Natural killer cell (primary cell): ENCODE data around the gene NRIP3. TPM values are rescaled to one million over a fixed set of nuclear protein-coding genes. Genes with fewer than 3 reads are reported as not detected.

Experiments used
- ATAC-seq, 3 donors: fragments of 150-1000 bp in 2 of 3; fragments of 200-7000 bp in 1 of 3; cut with Tn5 transposase; 1 replicate in 1 of 3; 2 replicates in 2 of 3; pipeline ENCODE4 v1.10.0; 2021; ENCODE audit warnings: mild to moderate bottlenecking in 2 of 3, moderate library complexity in 2 of 3
- DNase-seq, 2 donors: peaks; one replicate each; pipeline versions ENCODE4 v3.0.0 to v3.0.0-alpha.2; 2013 to 2021; ENCODE audit warnings: mixed read lengths in 1 of 2
- H3K27ac ChIP-seq: one replicate; pipeline ENCODE4 v1.5.1; 2013; ENCODE audit warnings: mild to moderate bottlenecking, low read length
- H3K27me3 ChIP-seq: one replicate; pipeline ENCODE4 v1.6.1; 2013; ENCODE audit warnings: low read length; ENCODE audit not compliant: control insufficient read depth, insufficient read depth
- H3K36me3 ChIP-seq: one replicate; pipeline ENCODE4 v1.6.1; 2013; ENCODE audit warnings: low read length; ENCODE audit not compliant: control insufficient read depth, insufficient read depth
- H3K4me1 ChIP-seq: one replicate; pipeline ENCODE4 v1.6.1; 2013; ENCODE audit warnings: low read length; ENCODE audit not compliant: control insufficient read depth, insufficient read depth
- H3K4me3 ChIP-seq: one replicate; pipeline ENCODE4 v1.5.1; 2013; ENCODE audit warnings: low read length
- H3K9me3 ChIP-seq: one replicate; pipeline ENCODE4 v1.6.1; 2013; ENCODE audit warnings: low read length; ENCODE audit not compliant: control insufficient read depth, insufficient read depth
- H3K27ac Mint-ChIP-seq, 2 donors: one replicate each; pipeline ENCODE4 v1.8.0; 2022; ENCODE audit warnings: mild to moderate bottlenecking in 2 of 2, mixed read lengths in 2 of 2, moderate library complexity in 1 of 2
- H3K27me3 Mint-ChIP-seq, 2 donors: one replicate each; pipeline ENCODE4 v1.8.0; 2022; ENCODE audit warnings: low read depth in 2 of 2, mixed read lengths in 2 of 2
- H3K36me3 Mint-ChIP-seq: one replicate; pipeline ENCODE4 v1.8.0; 2022; ENCODE audit warnings: mixed read lengths
- H3K4me1 Mint-ChIP-seq, 2 donors: one replicate each; pipeline ENCODE4 v1.8.0; 2022; ENCODE audit warnings: mixed read lengths in 2 of 2
- H3K4me3 Mint-ChIP-seq: one replicate; pipeline ENCODE4 v1.8.0; 2022; ENCODE audit warnings: mild to moderate bottlenecking, moderate library complexity, mixed read lengths
- H3K9me3 Mint-ChIP-seq, 2 donors: one replicate each; pipeline ENCODE4 v1.8.0; 2022; ENCODE audit warnings: mixed read lengths in 2 of 2
- CTCF ChIP-seq: fragments of 200-600 bp; IDR thresholded peaks from one replicate; pipeline ENCODE4 v1.8.0; 2022; ENCODE audit warnings: antibody characterized with exemption
- WGBS: methylation state at CpG from one replicate; pipeline ENCODE4 v1.1.7; 2013; ENCODE audit warnings: missing lambda C conversion rate; ENCODE audit not compliant: insufficient coverage; 5-methylcytosine and 5-hydroxymethylcytosine counted together
- intact Hi-C: fragments of 100-400 bp; cut with micrococcal nuclease; formaldehyde crosslinking; loops from one replicate; pipeline ENCODE4 v1.14.2; 2022
- total RNA-seq, 4 donors: library from RNA; stranded (reverse); fragments of 120-200 nt in 1 of 4; gene quantifications; one replicate each; pipeline versions ENCODE4 v1.2.3 to v1.2.4, GENCODE V29; 2013 to 2022

The NRIP3 gene
- total RNA-seq, 3 donors from 2014 or later (not counting 1 experiment from before 2014, with no cell fraction given), result 2.3 to 6.1 (median 4.6) TPM

- Histone ChIP-seq H3K4me1 (peaks cover 13% of the 10 kb centered on the region), H3K27ac (no peak overlapping the region), H3K27me3 (peaks cover 32% of the 10 kb centered on the region), H3K9me3 (no peaks in the 10 kb centered on the region), H3K4me3 (no peak overlapping the region), H3K36me3 (no peaks in the 10 kb centered on the region)
- H3K4me3 Mint-ChIP-seq, result peak overlapping the region; percentile 80
- intact Hi-C loops, result no loop called here
- WGBS, result 88% methylated on average over 4 of the region's 4 CpGs
- TF ChIP-seq CTCF, result no peak
- H3K4me1 Mint-ChIP-seq, result peaks cover 6 to 18% of the 10 kb centered on the region in 2 donors
- no peaks in the 10 kb centered on the region for H3K9me3 Mint-ChIP-seq
- H3K36me3 Mint-ChIP-seq, result no peaks in the 10 kb centered on the region
- H3K27ac Mint-ChIP-seq, result peak overlapping the region in 1 of 2 donors; percentile 62
- peaks cover 23 to 57% of the 10 kb centered on the region in 2 donors for H3K27me3 Mint-ChIP-seq
- DNase-seq (peak in 1 of 2 donors; percentile 12), ATAC-seq (no peak)
Measured at GRCh38 chr11:9005087-9005486, 1.3 kb upstream of the NRIP3 start.

GRCh38 chr11:9004183-9004926, 554 bp upstream of the NRIP3 start:
- Mint-ChIP-seq H3K27ac (peak overlapping the region in 1 of 2 donors; percentile 62), H3K9me3 (no peaks in the 10 kb centered on the region), H3K36me3 (no peaks in the 10 kb centered on the region), H3K4me3 (peak overlapping the region; percentile 80), H3K27me3 (peaks cover 25 to 53% of the 10 kb centered on the region in 2 donors), H3K4me1 (peaks cover 6 to 18% of the 10 kb centered on the region in 2 donors)
- H3K9me3 ChIP-seq, result no peaks in the 10 kb centered on the region
- peak overlapping the region; percentile 24 for H3K4me3 ChIP-seq
- no peak for TF ChIP-seq CTCF
- peaks cover 13% of the 10 kb centered on the region for H3K4me1 ChIP-seq
- peaks cover 32% of the 10 kb centered on the region for H3K27me3 ChIP-seq
- ATAC-seq, result no peak
- peak in 1 of 2 donors; percentile 43 for DNase-seq
- intact Hi-C loops, result loop anchor here (5.0 kb wide), 2 partner anchors 508 to 753 kb away; no protein-coding TSS in a partner anchor
- 9% methylated on average over 69 of the region's 69 CpGs for WGBS
- no peak overlapping the region for H3K27ac ChIP-seq
- no peaks in the 10 kb centered on the region for H3K36me3 ChIP-seq

- Mint-ChIP-seq H3K4me3 (peak overlapping the region; percentile 89), H3K27ac (peak overlapping the region in 1 of 2 donors; percentile 81), H3K4me1 (peaks cover 6 to 18% of the 10 kb centered on the region in 2 donors), H3K36me3 (no peaks in the 10 kb centered on the region), H3K9me3 (no peaks in the 10 kb centered on the region), H3K27me3 (peaks cover 30 to 48% of the 10 kb centered on the region in 2 donors)
- no peak overlapping the region for H3K27ac ChIP-seq
- no peaks in the 10 kb centered on the region for H3K36me3 ChIP-seq
- no peak for TF ChIP-seq CTCF
- 3% methylated on average over 6 of the region's 8 CpGs for WGBS
- peak overlapping the region; percentile 35 for H3K4me3 ChIP-seq
- no peaks in the 10 kb centered on the region for H3K9me3 ChIP-seq
- DNase-seq, result peak in 1 of 2 donors; percentile 32
- intact Hi-C loops, result loop anchor here (2.0 to 5.0 kb wide), 3 partner anchors 38 to 754 kb away; partner anchors contain the start of gene TMEM9B
- H3K4me1 ChIP-seq, result peaks cover 13% of the 10 kb centered on the region
- ATAC-seq, result no peak
- peaks cover 32% of the 10 kb centered on the region for H3K27me3 ChIP-seq
Measured at GRCh38 chr11:9002920-9003572, 755 bp downstream of the NRIP3 start.
